IMR-90 (cell line): ENCODE results near the gene ELSPBP1. TPM values are rescaled to one million over a fixed set of nuclear protein-coding genes. Genes with fewer than 3 reads are reported as not detected.

Experiments
- ATAC-seq: fragments of 200-7000 bp; cut with Tn5 transposase; 2 replicates; pipeline ENCODE4 v1.9.1; 2020; ENCODE audit warnings: low read depth, mild to moderate bottlenecking, moderate library complexity
- BruUV-seq: library from RNA; stranded (reverse); fragments of 400-500 nt; replicated peaks from 2 replicates; lab custom pipeline; 2021; lab: Mats Ljungman, UMichigan
- CTCF ChIA-PET: fragments of 300-600 bp; formaldehyde crosslinking; extraction: SDS; loops from one replicate; lab custom pipeline; 2021; ENCODE audit warnings: antibody characterized with exemption; lab: Yijun Ruan, JAX
- POLR2A ChIA-PET: fragments of 300-600 bp; sonication (Branson Sonifier 250); formaldehyde crosslinking; loops from one replicate; lab custom pipeline; 2022; ENCODE audit warnings: antibody characterized with exemption; ENCODE audit not compliant: unreplicated experiment; lab: Charles Lee
- DNase-seq: peaks from one replicate; pipeline ENCODE4 v3.0.0; 2013
- H2AFZ ChIP-seq: replicated peaks from 2 replicates; pipeline ENCODE3; 2013; ENCODE audit warnings: low read length, mild to moderate bottlenecking; ENCODE audit not compliant: poor library complexity
- H2AK5ac ChIP-seq: 2 replicates; pipeline ENCODE4 v1.6.1; 2013; ENCODE audit warnings: low read depth, low read length, inconsistent platforms
- H2AK9ac ChIP-seq: replicated peaks from 2 replicates; pipeline ENCODE3; 2013; ENCODE audit warnings: mild to moderate bottlenecking, low read depth, low read length, moderate library complexity; ENCODE audit not compliant: poor library complexity
- H2BK120ac ChIP-seq: 2 replicates; pipeline ENCODE4 v1.6.1; 2013; ENCODE audit warnings: low read depth, low read length, inconsistent platforms
- H2BK15ac ChIP-seq: 3 replicates; pipeline ENCODE4 v1.6.1; 2013; ENCODE audit warnings: low read depth, low read length, inconsistent platforms
- H2BK20ac ChIP-seq: 2 replicates; pipeline ENCODE4 v1.6.1; 2013; ENCODE audit warnings: low read depth, mild to moderate bottlenecking, inconsistent platforms, low read length, moderate library complexity
- H2BK5ac ChIP-seq: 2 replicates; pipeline ENCODE4 v1.6.1; 2013; ENCODE audit warnings: mild to moderate bottlenecking, low read depth, low read length, inconsistent platforms; ENCODE audit not compliant: poor library complexity, severe bottlenecking
- H3K14ac ChIP-seq: replicated peaks from 2 replicates; pipeline ENCODE4 v1.6.1; 2013; ENCODE audit warnings: low read depth, low read length, inconsistent platforms
- H3K18ac ChIP-seq: 2 replicates; pipeline ENCODE4 v1.6.1; 2013; ENCODE audit warnings: low read depth, low read length, control low read depth
- H3K23ac ChIP-seq: 2 replicates; pipeline ENCODE4 v1.6.1; 2013; ENCODE audit warnings: low read depth, low read length, inconsistent platforms
- H3K27ac ChIP-seq: 2 replicates; pipeline ENCODE4 v1.5.1; 2013; ENCODE audit warnings: mild to moderate bottlenecking, control low read depth, low read length; ENCODE audit not compliant: insufficient read depth
- H3K27me3 ChIP-seq: 2 replicates; pipeline ENCODE4 v1.6.1; 2013; ENCODE audit warnings: low read length; ENCODE audit not compliant: control insufficient read depth, insufficient read depth
- H3K36me3 ChIP-seq: 2 replicates; pipeline ENCODE4 v1.6.1; 2013; ENCODE audit warnings: low read length, mixed read lengths; ENCODE audit not compliant: control insufficient read depth, insufficient read depth
- H3K4ac ChIP-seq: 2 replicates; pipeline ENCODE4 v1.6.1; 2013; ENCODE audit warnings: low read depth, low read length, inconsistent platforms
- H3K4me1 ChIP-seq: 2 replicates; pipeline ENCODE4 v1.6.1; 2013; ENCODE audit warnings: low read length, mixed read lengths; ENCODE audit not compliant: control insufficient read depth, insufficient read depth
- H3K4me2 ChIP-seq: 2 replicates; pipeline ENCODE4 v1.6.1; 2013; ENCODE audit warnings: low read depth, mild to moderate bottlenecking, control low read depth, low read length, moderate library complexity
- H3K4me3 ChIP-seq: 2 replicates; pipeline ENCODE4 v1.5.1; 2013; ENCODE audit warnings: low read depth, mild to moderate bottlenecking, control low read depth, low read length, moderate library complexity; ENCODE audit not compliant: insufficient read depth
- H3K56ac ChIP-seq: 2 replicates; pipeline ENCODE4 v1.6.1; 2013; ENCODE audit warnings: low read length, inconsistent platforms; ENCODE audit not compliant: insufficient read depth; ENCODE audit errors: extremely low read depth
- H3K79me1 ChIP-seq, 2 experiments: 2 replicates each; pipeline ENCODE4 v1.6.1; 2013; ENCODE audit warnings: low read length in 2 of 2, inconsistent platforms in 1 of 2, low read depth in 1 of 2
- H3K9ac ChIP-seq: 2 replicates; pipeline ENCODE4 v1.6.1; 2013; ENCODE audit warnings: low read depth, low read length, control low read depth
- H3K9me1 ChIP-seq: 2 replicates; pipeline ENCODE4 v1.6.1; 2013; ENCODE audit warnings: low read length, inconsistent platforms; ENCODE audit not compliant: insufficient read depth
- H3K9me3 ChIP-seq: 2 replicates; pipeline ENCODE4 v1.6.1; 2013; ENCODE audit warnings: low read length; ENCODE audit not compliant: control insufficient read depth, insufficient read depth
- H4K20me1 ChIP-seq: 2 replicates; pipeline ENCODE4 v1.6.1; 2013; ENCODE audit warnings: low read length, inconsistent platforms; ENCODE audit not compliant: insufficient read depth
- H4K5ac ChIP-seq: 2 replicates; pipeline ENCODE4 v1.6.1; 2013; ENCODE audit warnings: mild to moderate bottlenecking, low read depth, low read length, control low read depth
- H4K8ac ChIP-seq, 2 experiments: 2 replicates each; pipeline ENCODE4 v1.6.1; 2013; ENCODE audit warnings: low read depth in 2 of 2, low read length in 2 of 2, control low read depth in 1 of 2, inconsistent platforms in 1 of 2
- H4K91ac ChIP-seq: 2 replicates; pipeline ENCODE4 v1.6.1; 2013; ENCODE audit warnings: low read depth, low read length, inconsistent platforms; ENCODE audit not compliant: insufficient read depth
- CHD1 ChIP-seq: IDR thresholded peaks from 2 replicates; pipeline ENCODE4 v1.6.1; 2012; ENCODE audit warnings: low read depth, low read length, improper control_type of control experiment
- NFE2L2 ChIP-seq: fragments of 150-350 bp; IDR thresholded peaks from 2 replicates; pipeline ENCODE4 v1.6.1; 2016; ENCODE audit warnings: low read depth, mild to moderate bottlenecking, low read length
- WGBS, 2 experiments: methylation state at CpG; one replicate each; pipeline versions ENCODE4 v1.1.5 to v1.1.7; 2013; ENCODE audit warnings: missing lambda C conversion rate in 2 of 2; ENCODE audit not compliant: insufficient read length in 1 of 2; ENCODE audit errors: extremely low coverage in 2 of 2; 5-methylcytosine and 5-hydroxymethylcytosine counted together
- dilution Hi-C: fragments of 300-500 bp; cut with HindIII; formaldehyde crosslinking; loops from one replicate; pipeline ENCODE4 v1.14.3; 2018; ENCODE audit warnings: low sequenced_read_pairs; ENCODE audit not compliant: unreplicated experiment
- in situ Hi-C: fragments of 300-500 bp; cut with MboI; formaldehyde crosslinking; loops from 3 replicates; pipeline ENCODE4 v1.14.3; 2019; ENCODE audit warnings: low sequenced_read_pairs, inconsistent platforms, mixed read lengths
- intact Hi-C: fragments of 100-400 bp; cut with micrococcal nuclease; formaldehyde crosslinking; loops from 2 replicates; pipeline ENCODE4 v1.10.0; 2022
- polyA plus RNA-seq, 3 experiments: library from polyadenylated mRNA; depleted of rRNA; stranded (reverse); fragments of >200 nt; gene quantifications; 2 replicates each; pipeline ENCODE4 v1.2.3, GENCODE V29; 2012; ENCODE audit warnings: low replicate concordance in 1 of 3
- total RNA-seq: library from RNA; depleted of rRNA; stranded (reverse); fragments of >200 nt; gene quantifications from 2 replicates; pipeline ENCODE4 v1.2.3, GENCODE V29; 2012

ELSPBP1 gene
- total and polyA plus RNA-seq, 2 of the 4 experiments (the other 2 are of a cell fraction) = not detected

- ATAC-seq (no peak), DNase-seq (no peak)
- ChIA-PET CTCF (no interaction called here), POLR2A (no interaction called here)
- Histone ChIP-seq H2BK5ac (no peak overlapping the region), H2BK120ac (no peak overlapping the region), H3K4ac (no peak overlapping the region), H3K4me2 (no peak overlapping the region), H2BK15ac (no peak overlapping the region), H3K9me1 (no peaks in the 10 kb centered on the region), H3K18ac (no peak overlapping the region), H3K4me1 (no peaks in the 10 kb centered on the region), H3K14ac (no peak overlapping the region), H3K36me3 (no peaks in the 10 kb centered on the region), H3K23ac (no peak overlapping the region), H4K8ac (no peak overlapping the region), H2AK5ac (no peak overlapping the region), H3K27ac (no peak overlapping the region), H3K79me1 (no peaks in the 10 kb centered on the region), H3K9me3 (0 out of 2 replicates have a peak, but pooled peaks cover 1% of the 10 kb centered on the region), H4K20me1 (no peaks in the 10 kb centered on the region), H3K27me3 (peaks cover 6% of the 10 kb centered on the region; the same call in 1 of the 2 replicates), H3K9ac (no peak overlapping the region), H4K91ac (no peak overlapping the region), H2AK9ac (no peak overlapping the region), H2BK20ac (no peak overlapping the region), H2AFZ (no peak overlapping the region), H3K56ac (no peak overlapping the region), H3K4me3 (no peak overlapping the region), H4K5ac (no peak overlapping the region)
- WGBS, 2 experiments = 53% methylated on average over 3 of the region's 6 CpGs; no CpG with 5 or more reads in 1 of the 2 experiments
- intact Hi-C loops (no loop called here), dilution Hi-C loops (no loop called here), in situ Hi-C loops (no loop called here)
- TF ChIP-seq CHD1 (no peak), NFE2L2 (no peak)
- BruUV-seq = no TSS peak
Observed at GRCh38 chr19:48059331-48059730, 64.9 kb downstream of the ELSPBP1 start.
